Transverse colon (tissue), 4 donors: ENCODE data around the gene CLDN14.

Source experiments
- CTCF ChIP-seq, 5 experiments: fragments of 200-600 bp in 3 of 5; fragments of 450-650 bp in 2 of 5; sonication (generic) in 3 of 5; IDR thresholded peaks; 1 replicate in 2 of 5; 2 replicates in 3 of 5; pipeline ENCODE4 v1.5.1; 2016 to 2017; ENCODE audit warnings: antibody characterized with exemption in 5 of 5, inconsistent platforms in 3 of 5, mild to moderate bottlenecking in 2 of 5, moderate library complexity in 1 of 5
- POLR2A ChIP-seq: fragments of 450-650 bp; IDR thresholded peaks from one replicate; pipeline ENCODE4 v1.6.1; 2016; ENCODE audit warnings: antibody characterized with exemption, mild to moderate bottlenecking, moderate library complexity
- POLR2AphosphoS5 ChIP-seq, 3 donors: sonication (generic); formaldehyde crosslinking; IDR thresholded peaks; one replicate each; pipeline ENCODE4 v1.6.1; 2016; ENCODE audit warnings: antibody characterized with exemption in 3 of 3

GRCh38 chr21:36499578-36500471 is 19.9 kb upstream of the CLDN14 start:
- TF ChIP-seq CTCF (IDR thresholded peaks at IDR 0.05) (no peak), POLR2A (no peak), POLR2AphosphoS5 (IDR thresholded peaks at IDR 0.05) (no peak)
